Measurements from ENCODE around the gene EFNB1.

Gene EFNB1

DNA sequence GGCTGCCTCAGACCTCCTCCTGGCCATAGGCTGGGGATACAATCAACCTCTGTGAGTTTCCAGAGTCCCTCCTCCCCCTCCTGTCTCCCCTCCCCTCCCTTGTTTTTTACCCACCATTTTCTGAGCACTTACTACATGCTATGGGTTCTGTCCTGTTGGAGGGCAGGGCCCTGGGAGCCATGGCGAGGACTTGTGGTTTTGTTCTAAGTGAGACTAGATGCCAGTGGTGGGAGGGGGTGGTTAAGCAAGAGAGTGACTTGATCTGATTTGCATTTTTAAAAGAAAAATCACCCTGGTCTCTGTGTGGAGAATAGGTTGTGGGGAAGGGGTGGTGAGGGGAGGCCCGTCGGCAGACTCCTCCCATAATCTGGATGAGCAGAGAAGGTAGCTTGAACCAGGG, 39.5 kb downstream of the EFNB1 start:
- no peak for DNase-seq (ENCODE audit: low spot score)
- TF ChIP-seq, protein P1, sequence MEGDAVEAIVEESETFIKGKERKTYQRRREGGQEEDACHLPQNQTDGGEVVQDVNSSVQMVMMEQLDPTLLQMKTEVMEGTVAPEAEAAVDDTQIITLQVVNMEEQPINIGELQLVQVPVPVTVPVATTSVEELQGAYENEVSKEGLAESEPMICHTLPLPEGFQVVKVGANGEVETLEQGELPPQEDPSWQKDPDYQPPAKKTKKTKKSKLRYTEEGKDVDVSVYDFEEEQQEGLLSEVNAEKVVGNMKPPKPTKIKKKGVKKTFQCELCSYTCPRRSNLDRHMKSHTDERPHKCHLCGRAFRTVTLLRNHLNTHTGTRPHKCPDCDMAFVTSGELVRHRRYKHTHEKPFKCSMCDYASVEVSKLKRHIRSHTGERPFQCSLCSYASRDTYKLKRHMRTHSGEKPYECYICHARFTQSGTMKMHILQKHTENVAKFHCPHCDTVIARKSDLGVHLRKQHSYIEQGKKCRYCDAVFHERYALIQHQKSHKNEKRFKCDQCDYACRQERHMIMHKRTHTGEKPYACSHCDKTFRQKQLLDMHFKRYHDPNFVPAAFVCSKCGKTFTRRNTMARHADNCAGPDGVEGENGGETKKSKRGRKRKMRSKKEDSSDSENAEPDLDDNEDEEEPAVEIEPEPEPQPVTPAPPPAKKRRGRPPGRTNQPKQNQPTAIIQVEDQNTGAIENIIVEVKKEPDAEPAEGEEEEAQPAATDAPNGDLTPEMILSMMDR (IDR thresholded peaks at IDR 0.05; ENCODE audit: extremely low read depth, insufficient read depth, missing control alignments), result no peak
- in situ Hi-C loops (cut with MboI; ENCODE audit: low pct_unique_long_range_greater_than_20kb, low sequenced_read_pairs, unreplicated experiment), result no loop called here

DNA sequence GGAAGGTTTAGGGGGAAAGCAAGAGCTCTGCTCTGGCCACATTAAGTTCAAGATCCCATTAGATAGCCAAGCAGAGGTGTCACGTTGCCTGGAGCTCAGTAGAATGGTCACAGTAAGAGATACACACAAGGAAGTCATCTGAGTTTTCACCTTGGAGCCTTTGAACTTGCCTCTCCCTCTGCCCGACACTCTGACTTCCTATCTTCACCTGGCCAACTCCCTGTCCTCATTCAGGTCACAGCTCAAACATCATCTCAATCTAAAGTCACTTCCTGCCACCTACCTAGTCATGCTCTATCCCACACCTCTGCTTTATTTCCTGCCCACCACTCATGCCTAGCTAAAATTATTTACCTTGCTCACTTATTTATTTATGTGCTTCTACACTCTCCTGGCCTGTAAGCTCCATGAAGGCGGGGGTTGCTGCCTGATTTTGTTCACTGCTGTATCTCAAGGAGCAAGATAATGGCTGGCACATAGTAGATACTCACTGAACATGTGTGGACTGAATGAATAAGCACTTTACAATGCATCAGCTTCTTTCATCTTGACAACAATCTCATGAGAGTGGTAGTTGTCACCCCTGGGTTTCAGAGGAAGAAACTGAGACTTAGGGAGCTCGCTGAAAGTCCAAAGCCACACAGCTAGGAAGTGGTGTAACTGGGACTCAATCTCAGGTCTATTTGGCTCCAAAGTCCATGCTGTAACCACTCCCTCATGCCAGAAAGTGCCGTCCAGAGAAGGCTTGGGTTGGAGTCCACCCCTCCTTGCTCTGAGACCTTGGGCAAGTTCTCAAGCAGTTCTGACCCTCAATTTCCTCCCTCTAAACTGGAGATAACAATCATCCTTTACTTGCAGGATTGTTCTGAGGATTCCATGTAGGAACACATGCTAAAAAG, 40.3 kb downstream of the EFNB1 start:
- no peak for DNase-seq (ENCODE audit: low spot score)
- TF ChIP-seq, protein P1 (IDR thresholded peaks at IDR 0.05; ENCODE audit: extremely low read depth, insufficient read depth, missing control alignments), result no peak
- in situ Hi-C loops (cut with MboI; ENCODE audit: low pct_unique_long_range_greater_than_20kb, low sequenced_read_pairs, unreplicated experiment), result no loop called here

DNA sequence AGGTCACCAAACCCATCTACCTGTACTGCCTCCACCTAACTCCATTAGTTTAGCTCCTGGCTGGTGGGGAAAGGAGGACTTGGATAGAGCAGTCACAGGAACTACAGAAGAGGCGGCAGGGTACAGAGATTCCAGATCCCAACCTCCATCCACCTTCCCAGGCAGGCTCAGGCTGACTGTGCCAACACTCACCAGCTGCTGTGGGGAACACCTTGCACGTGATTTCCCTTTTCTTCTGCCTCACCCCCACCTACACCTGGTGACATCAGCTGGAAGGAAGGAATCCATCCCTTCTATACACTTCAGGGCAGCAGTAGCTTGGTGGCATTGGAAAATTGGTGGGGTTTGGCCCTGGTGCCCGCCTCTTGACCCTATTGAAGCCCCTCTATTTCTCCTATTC, 41.5 kb downstream of the EFNB1 start:
- DNase-seq (ENCODE audit: low spot score), result no peak
- TF ChIP-seq, protein P1 (IDR thresholded peaks at IDR 0.05; ENCODE audit: extremely low read depth, insufficient read depth, missing control alignments), result no peak
- in situ Hi-C loops (cut with MboI; ENCODE audit: low pct_unique_long_range_greater_than_20kb, low sequenced_read_pairs, unreplicated experiment), result no loop called here

DNA sequence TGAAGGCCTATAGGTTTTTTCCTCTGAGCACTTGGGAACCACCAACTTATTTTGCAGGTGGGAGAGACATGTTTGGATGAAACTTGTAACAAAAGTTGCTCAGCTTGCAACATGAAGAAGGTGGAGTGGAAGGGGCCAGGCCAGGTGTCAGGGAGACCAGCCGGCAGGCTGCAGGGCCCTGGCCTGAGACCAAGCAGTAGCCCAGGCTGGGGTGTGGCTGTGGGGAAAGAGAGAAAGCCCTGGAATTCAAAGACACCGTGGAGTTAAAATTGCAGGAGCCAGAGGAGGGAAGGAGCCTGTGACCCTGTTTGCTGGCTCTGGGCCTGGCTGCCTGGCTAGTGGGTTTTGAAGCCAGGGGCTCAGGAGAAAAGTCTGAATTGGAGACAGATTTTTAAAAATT, 43.4 kb downstream of the EFNB1 start:
- in situ Hi-C loops (cut with MboI; ENCODE audit: low pct_unique_long_range_greater_than_20kb, low sequenced_read_pairs, unreplicated experiment), result no loop called here
- TF ChIP-seq, protein P1 (IDR thresholded peaks at IDR 0.05; ENCODE audit: extremely low read depth, insufficient read depth, missing control alignments), result no peak
- DNase-seq (ENCODE audit: low spot score), result no peak

DNA sequence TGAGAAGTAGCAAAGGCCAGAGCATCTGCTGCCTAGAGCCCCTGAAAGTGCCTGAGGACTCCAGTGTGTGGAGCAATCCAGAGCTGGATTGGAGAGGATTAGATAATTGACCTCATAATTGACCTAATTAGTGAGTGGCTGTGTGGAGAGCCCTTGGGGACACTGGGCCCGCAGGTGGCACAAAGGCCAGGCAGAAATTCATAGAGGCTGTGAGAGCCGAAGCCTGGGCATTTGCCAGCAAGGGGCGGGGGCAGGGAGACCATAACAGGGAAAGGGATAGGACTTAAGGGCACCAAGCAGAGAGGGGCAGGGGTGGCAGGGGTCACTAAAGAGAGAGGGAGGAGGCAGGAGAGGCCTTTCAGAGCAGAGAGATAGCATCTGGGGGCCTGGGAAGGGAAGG, 45.3 kb downstream of the EFNB1 start:
- in situ Hi-C loops (cut with MboI; ENCODE audit: low pct_unique_long_range_greater_than_20kb, low sequenced_read_pairs, unreplicated experiment), result no loop called here
- TF ChIP-seq, protein P1 (IDR thresholded peaks at IDR 0.05; ENCODE audit: extremely low read depth, insufficient read depth, missing control alignments), result no peak
- DNase-seq (ENCODE audit: low spot score), result no peak

DNA sequence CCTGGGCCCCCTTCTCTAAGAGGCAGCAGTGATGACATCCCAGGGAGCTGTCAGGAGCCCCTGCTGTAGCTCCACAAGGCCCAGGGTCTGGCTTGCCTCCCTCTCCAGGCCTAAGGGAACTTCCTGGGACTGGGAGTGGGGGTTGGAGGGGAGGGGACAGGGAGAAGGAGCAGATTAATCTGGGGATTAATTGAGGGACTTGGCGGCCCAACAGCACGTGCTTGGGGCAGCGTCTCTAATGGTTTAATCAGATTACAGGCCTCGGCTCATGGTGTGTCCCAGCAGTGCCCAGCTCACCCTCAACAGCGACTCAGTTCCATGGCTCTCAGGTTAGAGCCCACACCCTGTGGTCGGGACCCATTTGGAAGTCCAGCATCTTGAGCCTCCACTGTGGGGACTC, 47.9 kb downstream of the EFNB1 start:
- TF ChIP-seq, protein P1 (IDR thresholded peaks at IDR 0.05; ENCODE audit: extremely low read depth, insufficient read depth, missing control alignments), result no peak
- DNase-seq (ENCODE audit: low spot score), result no peak
- in situ Hi-C loops (cut with MboI; ENCODE audit: low pct_unique_long_range_greater_than_20kb, low sequenced_read_pairs, unreplicated experiment), result no loop called here

Measured in GM13977 (cell line).